ENCODE measurements around the gene HOXB9.

Gene HOXB9

GRCh38 chr17:48629411-48629759, 3.2 kb upstream of the HOXB9 start:
- Histone ChIP-seq H3K36me3 (ENCODE audit: insufficient read depth, low read length) (no peaks in the 10 kb centered on the region), H3K27ac (ENCODE audit: low read length) (no peak overlapping the region), H3K4me1 (ENCODE audit: insufficient read depth, low read length) (no peaks in the 10 kb centered on the region), H2AFZ (ENCODE audit: low read depth, low read length) (no peak overlapping the region), H3K27me3 (ENCODE audit: insufficient read depth, low read length, poor library complexity) (peaks cover 53% of the 10 kb centered on the region), H3K9me3 (ENCODE audit: insufficient read depth, low read length, severe bottlenecking) (no peaks in the 10 kb centered on the region), H3K4me3 (ENCODE audit: low read depth in 1 of 2, low read length in 2 of 2) (no peak overlapping the region), H3K9ac (ENCODE audit: low read depth, low read length) (no peak overlapping the region), H3K79me2 (ENCODE audit: insufficient read depth, low read length) (no peaks in the 10 kb centered on the region), H3K4me2 (ENCODE audit: insufficient read depth, low read length) (no peak overlapping the region), H4K20me1 (ENCODE audit: insufficient read depth, low read length) (no peaks in the 10 kb centered on the region)
- ATAC-seq (ENCODE audit: insufficient read depth, low read depth), result no peak
- TF ChIP-seq CTCF (IDR thresholded peaks at IDR 0.05; ENCODE audit: borderline replicate concordance, extremely low read depth, low read length, poor library complexity, severe bottlenecking) (no peak), EZH2 (IDR thresholded peaks at IDR 0.05; ENCODE audit: borderline replicate concordance, low read depth, low read length, severe bottlenecking) (no peak)
- DNase-seq, result no peak

GRCh38 chr17:48628649-48629410, 2.7 kb upstream of the HOXB9 start:
- H3K4me3 ChIP-seq (ENCODE audit: low read depth in 1 of 2, low read length in 2 of 2), result no peak overlapping the region
- no peak for DNase-seq
- no peak overlapping the region for H2AFZ ChIP-seq (ENCODE audit: low read depth, low read length)
- peaks cover 57% of the 10 kb centered on the region for H3K27me3 ChIP-seq (ENCODE audit: insufficient read depth, low read length, poor library complexity)
- no peak overlapping the region for H3K4me2 ChIP-seq (ENCODE audit: insufficient read depth, low read length)
- ATAC-seq (ENCODE audit: insufficient read depth, low read depth), result no peak
- H3K4me1 ChIP-seq (ENCODE audit: insufficient read depth, low read length), result no peaks in the 10 kb centered on the region
- no peak overlapping the region for H3K9ac ChIP-seq (ENCODE audit: low read depth, low read length)
- no peak overlapping the region for H3K27ac ChIP-seq (ENCODE audit: low read length)
- no peaks in the 10 kb centered on the region for H4K20me1 ChIP-seq (ENCODE audit: insufficient read depth, low read length)
- H3K79me2 ChIP-seq (ENCODE audit: insufficient read depth, low read length), result no peaks in the 10 kb centered on the region
- H3K36me3 ChIP-seq (ENCODE audit: insufficient read depth, low read length), result no peaks in the 10 kb centered on the region
- no peaks in the 10 kb centered on the region for H3K9me3 ChIP-seq (ENCODE audit: insufficient read depth, low read length, severe bottlenecking)
- TF ChIP-seq EZH2 (IDR thresholded peaks at IDR 0.05; ENCODE audit: borderline replicate concordance, low read depth, low read length, severe bottlenecking) (no peak), CTCF (IDR thresholded peaks at IDR 0.05; ENCODE audit: borderline replicate concordance, extremely low read depth, low read length, poor library complexity, severe bottlenecking) (no peak)

DNA sequence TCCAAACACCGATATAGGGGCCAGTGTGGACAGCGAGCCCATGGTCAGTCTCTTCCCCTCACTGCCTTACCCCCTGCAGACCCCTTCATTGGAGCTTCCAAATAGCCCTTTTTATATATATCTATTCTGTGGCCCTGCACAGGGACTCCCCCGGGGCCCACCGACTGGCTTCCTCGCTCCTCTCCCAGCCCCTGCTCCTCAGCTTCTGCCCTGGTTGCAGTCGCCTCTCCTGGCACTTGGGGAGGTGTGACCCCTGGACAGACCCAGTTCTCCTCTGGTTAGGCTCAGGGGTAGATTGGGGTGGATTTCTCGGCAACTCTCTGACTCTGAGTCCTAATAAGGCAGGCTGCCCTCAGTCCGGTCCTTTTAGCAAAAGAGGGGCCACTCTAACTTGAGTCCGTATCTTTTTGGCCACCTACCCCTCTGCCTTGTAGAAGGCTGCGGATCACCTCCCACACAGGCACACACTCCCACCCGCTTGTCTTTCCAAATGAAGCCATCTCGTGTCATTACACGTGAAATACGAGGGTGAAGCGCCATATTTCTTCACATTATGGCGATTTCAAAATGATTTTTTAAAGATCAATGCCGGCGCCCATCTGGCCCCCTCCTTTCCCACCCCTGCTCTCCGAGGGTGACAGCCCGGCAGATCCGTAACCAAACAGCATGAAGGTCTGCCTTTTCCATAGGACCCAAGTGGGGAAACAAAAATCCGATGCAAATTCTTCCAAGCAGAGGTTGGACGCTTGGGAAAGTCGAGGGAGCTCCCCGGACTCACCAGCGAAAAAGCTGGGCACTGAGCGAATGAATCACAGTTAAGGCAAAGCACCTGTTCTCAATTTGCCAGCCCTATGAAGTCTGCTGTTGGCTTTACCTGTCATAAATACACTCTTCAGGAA, 1.7 kb upstream of the HOXB9 start:
- Histone ChIP-seq H3K9ac (ENCODE audit: low read depth, low read length) (no peak overlapping the region), H2AFZ (ENCODE audit: low read depth, low read length) (no peak overlapping the region), H3K79me2 (ENCODE audit: insufficient read depth, low read length) (no peaks in the 10 kb centered on the region), H3K4me3 (ENCODE audit: low read depth in 1 of 2, low read length in 2 of 2) (no peak overlapping the region), H3K4me1 (ENCODE audit: insufficient read depth, low read length) (no peaks in the 10 kb centered on the region), H3K27me3 (ENCODE audit: insufficient read depth, low read length, poor library complexity) (peaks cover 63% of the 10 kb centered on the region), H3K36me3 (ENCODE audit: insufficient read depth, low read length) (no peaks in the 10 kb centered on the region), H4K20me1 (ENCODE audit: insufficient read depth, low read length) (no peaks in the 10 kb centered on the region; the same call in 1 of the 2 replicates), H3K9me3 (ENCODE audit: insufficient read depth, low read length, severe bottlenecking) (no peaks in the 10 kb centered on the region), H3K27ac (ENCODE audit: low read length) (no peak overlapping the region), H3K4me2 (ENCODE audit: insufficient read depth, low read length) (no peak overlapping the region)
- TF ChIP-seq CTCF (IDR thresholded peaks at IDR 0.05; ENCODE audit: borderline replicate concordance, extremely low read depth, low read length, poor library complexity, severe bottlenecking), result no peak
- no peak for TF ChIP-seq EZH2 (IDR thresholded peaks at IDR 0.05; ENCODE audit: borderline replicate concordance, low read depth, low read length, severe bottlenecking)
- DNase-seq (no peak), ATAC-seq (ENCODE audit: insufficient read depth, low read depth) (no peak)
